GM13977 (cell line): ENCODE results near the gene CPT2.
"Not testable (repeated sequence)": the region's sequence is repeated elsewhere in the genome, so short reads cannot be mapped to it uniquely, and the experiment has no call there.

Source experiments
- DNase-seq: peaks from one replicate; pipeline ENCODE4 v3.0.0; 2012; ENCODE audit warnings: low spot score
- CTCF ChIP-seq: IDR thresholded peaks from 2 replicates; pipeline ENCODE4 v1.5.1; 2012; ENCODE audit warnings: mild to moderate bottlenecking, control low read depth; ENCODE audit not compliant: insufficient read depth; ENCODE audit errors: extremely low read depth, missing control alignments
- in situ Hi-C: fragments of 300-500 bp; cut with MboI; formaldehyde crosslinking; loops from one replicate; pipeline ENCODE4 v1.12.0; 2022; ENCODE audit warnings: low sequenced_read_pairs, low pct_unique_long_range_greater_than_20kb, mixed read lengths, inconsistent platforms; ENCODE audit not compliant: unreplicated experiment

Gene CPT2

GRCh38 chr1:53180226-53180625, 16.4 kb upstream of the CPT2 start:
- no peak for DNase-seq
- in situ Hi-C loops, result loop anchor here (10.0 kb wide), 2 partner anchors 265 to 475 kb away; no protein-coding TSS in a partner anchor
- no peak for TF ChIP-seq CTCF

GRCh38 chr1:53180951-53181350, 15.7 kb upstream of the CPT2 start:
- TF ChIP-seq CTCF, result no peak
- DNase-seq, result no peak
- in situ Hi-C loops, result loop anchor here (10.0 kb wide), 2 partner anchors 266 to 476 kb away; no protein-coding TSS in a partner anchor

- peak; percentile 84 for DNase-seq
- peak; percentile 88 for TF ChIP-seq CTCF
- in situ Hi-C loops, result loop anchor here (10.0 kb wide), 2 partner anchors 267 to 477 kb away; no protein-coding TSS in a partner anchor
Measured at GRCh38 chr1:53182111-53182593, 14.5 kb upstream of the CPT2 start.

GRCh38 chr1:53182716-53183094, 13.9 kb upstream of the CPT2 start:
- no peak for TF ChIP-seq CTCF
- DNase-seq, result no peak
- in situ Hi-C loops, result loop anchor here (10.0 kb wide), 2 partner anchors 268 to 478 kb away; no protein-coding TSS in a partner anchor

- in situ Hi-C loops, result loop anchor here (10.0 kb wide), 2 partner anchors 269 to 479 kb away; no protein-coding TSS in a partner anchor
- TF ChIP-seq CTCF, result no peak
- no peak for DNase-seq
Measured at GRCh38 chr1:53183095-53183990, 13.3 kb upstream of the CPT2 start.

GRCh38 chr1:53185955-53186297, 10.7 kb upstream of the CPT2 start:
- in situ Hi-C loops, result loop anchor here (10.0 kb wide), 2 partner anchors 271 to 481 kb away; no protein-coding TSS in a partner anchor
- not testable (repeated sequence) for DNase-seq

GRCh38 chr1:53186533-53186932, 10.1 kb upstream of the CPT2 start:
- in situ Hi-C loops, result loop anchor here (10.0 kb wide), 2 partner anchors 272 to 482 kb away; no protein-coding TSS in a partner anchor
- DNase-seq, result no peak
- TF ChIP-seq CTCF, result no peak
